RWPE2 (cell line): ENCODE data around the gene PCDHGB6.
"Not testable (repeated sequence)": the region's sequence is repeated elsewhere in the genome, so short reads cannot be mapped to it uniquely, and the experiment has no call there.

ENCODE experiments used
- ATAC-seq: fragments of 200-7000 bp; cut with Tn5 transposase; 3 replicates; pipeline ENCODE4 v1.9.1; 2021; ENCODE audit warnings: low read depth
- DNase-seq: peaks from one replicate; pipeline ENCODE4 v3.0.0-alpha.2; 2020; ENCODE audit warnings: low spot score
- H3K27ac ChIP-seq: fragments of 450-650 bp; 2 replicates; pipeline ENCODE4 v1.5.1; 2017; ENCODE audit warnings: mild to moderate bottlenecking; ENCODE audit not compliant: poor library complexity, severe bottlenecking
- H3K27me3 ChIP-seq: fragments of 250-450 bp; sonication (Bioruptor Pico); 2 replicates; pipeline ENCODE4 v1.5.1; 2021; ENCODE audit warnings: mild to moderate bottlenecking, moderate library complexity; ENCODE audit not compliant: insufficient read depth, poor library complexity, severe bottlenecking
- H3K36me3 ChIP-seq: fragments of 250-450 bp; sonication (Bioruptor Pico); 2 replicates; pipeline ENCODE4 v1.5.1; 2020; ENCODE audit warnings: low read depth, mild to moderate bottlenecking, moderate library complexity
- H3K4me1 ChIP-seq: fragments of 250-450 bp; sonication (Bioruptor Pico); 2 replicates; pipeline ENCODE4 v1.5.1; 2021; ENCODE audit warnings: mild to moderate bottlenecking, moderate library complexity; ENCODE audit not compliant: insufficient read depth, poor library complexity, severe bottlenecking
- H3K4me3 ChIP-seq: fragments of 250-450 bp; sonication (Bioruptor Pico); 2 replicates; pipeline ENCODE4 v1.5.1; 2021; ENCODE audit warnings: mild to moderate bottlenecking, moderate library complexity; ENCODE audit not compliant: severe bottlenecking
- H3K9me3 ChIP-seq: fragments of 250-450 bp; sonication (Bioruptor Pico); 2 replicates; pipeline ENCODE4 v1.5.1; 2021; ENCODE audit warnings: mild to moderate bottlenecking, moderate library complexity; ENCODE audit not compliant: severe bottlenecking
- TF ChIP-seq, protein P1 (sequence below): fragments of 450-650 bp; IDR thresholded peaks from one replicate; pipeline ENCODE4 v1.5.1; 2017; ENCODE audit warnings: mild to moderate bottlenecking, moderate library complexity; ENCODE audit not compliant: poor library complexity, severe bottlenecking

PCDHGB6 gene

DNA sequence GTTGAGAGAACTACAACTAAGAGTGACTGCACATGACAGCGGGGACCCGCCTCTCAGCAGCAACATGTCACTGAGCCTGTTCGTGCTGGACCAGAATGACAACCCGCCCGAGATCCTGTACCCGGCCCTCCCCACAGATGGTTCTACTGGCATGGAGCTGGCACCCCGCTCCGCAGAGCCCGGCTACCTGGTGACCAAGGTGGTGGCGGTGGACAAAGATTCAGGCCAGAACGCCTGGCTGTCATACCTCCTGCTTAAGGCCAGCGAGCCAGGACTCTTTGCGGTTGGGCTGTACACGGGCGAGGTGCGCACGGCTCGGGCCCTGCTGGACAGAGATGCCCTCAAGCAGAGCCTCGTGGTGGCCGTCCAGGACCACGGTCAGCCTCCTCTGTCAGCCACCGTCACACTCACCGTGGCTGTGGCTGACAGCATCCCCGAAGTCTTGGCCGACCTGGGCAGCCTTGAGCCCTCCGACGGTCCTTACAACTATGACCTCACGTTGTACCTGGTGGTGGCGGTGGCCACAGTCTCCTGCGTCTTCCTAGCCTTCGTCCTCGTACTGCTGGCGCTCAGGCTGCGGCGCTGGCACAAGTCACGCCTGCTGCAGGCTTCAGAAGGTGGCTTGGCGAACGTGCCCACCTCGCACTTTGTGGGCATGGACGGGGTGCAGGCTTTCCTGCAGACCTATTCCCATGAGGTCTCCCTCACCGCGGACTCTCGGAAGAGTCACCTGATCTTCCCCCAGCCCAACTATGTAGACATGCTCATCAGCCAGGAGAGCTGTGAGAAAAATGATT, 23.2 kb upstream of the PCDHGB6 start:
- Histone ChIP-seq H3K9me3 (peaks cover 32% of the 10 kb centered on the region), H3K4me3 (no peak overlapping the region), H3K4me1 (no peaks in the 10 kb centered on the region), H3K27me3 (peaks cover 27% of the 10 kb centered on the region), H3K36me3 (no peaks in the 10 kb centered on the region), H3K27ac (no peak overlapping the region)
- no peak for DNase-seq
- ATAC-seq, result no peak
- TF ChIP-seq, protein P1, sequence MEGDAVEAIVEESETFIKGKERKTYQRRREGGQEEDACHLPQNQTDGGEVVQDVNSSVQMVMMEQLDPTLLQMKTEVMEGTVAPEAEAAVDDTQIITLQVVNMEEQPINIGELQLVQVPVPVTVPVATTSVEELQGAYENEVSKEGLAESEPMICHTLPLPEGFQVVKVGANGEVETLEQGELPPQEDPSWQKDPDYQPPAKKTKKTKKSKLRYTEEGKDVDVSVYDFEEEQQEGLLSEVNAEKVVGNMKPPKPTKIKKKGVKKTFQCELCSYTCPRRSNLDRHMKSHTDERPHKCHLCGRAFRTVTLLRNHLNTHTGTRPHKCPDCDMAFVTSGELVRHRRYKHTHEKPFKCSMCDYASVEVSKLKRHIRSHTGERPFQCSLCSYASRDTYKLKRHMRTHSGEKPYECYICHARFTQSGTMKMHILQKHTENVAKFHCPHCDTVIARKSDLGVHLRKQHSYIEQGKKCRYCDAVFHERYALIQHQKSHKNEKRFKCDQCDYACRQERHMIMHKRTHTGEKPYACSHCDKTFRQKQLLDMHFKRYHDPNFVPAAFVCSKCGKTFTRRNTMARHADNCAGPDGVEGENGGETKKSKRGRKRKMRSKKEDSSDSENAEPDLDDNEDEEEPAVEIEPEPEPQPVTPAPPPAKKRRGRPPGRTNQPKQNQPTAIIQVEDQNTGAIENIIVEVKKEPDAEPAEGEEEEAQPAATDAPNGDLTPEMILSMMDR, result no peak

- H3K4me3 ChIP-seq, result peak within 1 kb of the TSS; percentile 26
- H3K27me3 ChIP-seq, H3K4me1 ChIP-seq, DNase-seq, H3K27ac ChIP-seq, H3K36me3 ChIP-seq: not testable (repeated sequence)
- TF ChIP-seq, protein P1, result peak; percentile 94
- peak; percentile 92 for ATAC-seq
- H3K9me3 ChIP-seq, result peaks cover 49% of the 10 kb centered on the region
These were observed 20.1 kb upstream of the PCDHGB6 start, which contains the start of gene PCDHGB4 for GRCh38 chr5:141387557-141388311. Gene PCDHGB4, plus strand, starts transcription at chr5:141387698. Its CDS starts 187 bp downstream, at chr5:141387885.

DNA sequence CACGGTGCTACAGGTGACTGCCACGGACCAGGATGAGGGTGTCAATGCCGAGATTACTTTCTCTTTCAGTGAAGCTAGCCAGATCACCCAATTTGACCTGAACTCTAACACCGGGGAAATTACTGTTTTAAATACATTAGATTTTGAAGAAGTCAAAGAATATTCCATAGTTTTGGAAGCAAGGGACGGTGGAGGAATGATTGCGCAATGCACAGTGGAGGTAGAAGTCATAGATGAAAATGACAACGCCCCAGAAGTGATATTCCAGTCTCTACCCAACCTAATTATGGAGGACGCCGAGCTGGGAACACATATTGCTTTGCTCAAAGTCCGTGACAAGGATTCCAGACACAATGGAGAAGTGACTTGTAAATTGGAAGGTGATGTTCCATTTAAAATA, 19.2 kb upstream of the PCDHGB6 start:
- Histone ChIP-seq H3K4me1 (no peaks in the 10 kb centered on the region), H3K4me3 (no peak overlapping the region), H3K36me3 (peaks cover 5% of the 10 kb centered on the region), H3K27me3 (peaks cover 2% of the 10 kb centered on the region), H3K27ac (no peak overlapping the region), H3K9me3 (peaks cover 47% of the 10 kb centered on the region)
- DNase-seq, result no peak
- TF ChIP-seq, protein P1, result no peak
- ATAC-seq, result no peak

GRCh38 chr5:141389153-141390042, 18.4 kb upstream of the PCDHGB6 start:
- Histone ChIP-seq H3K9me3 (peaks cover 48% of the 10 kb centered on the region), H3K27ac (no peak overlapping the region), H3K27me3 (no peaks in the 10 kb centered on the region), H3K36me3 (peaks cover 5% of the 10 kb centered on the region), H3K4me3 (no peak overlapping the region), H3K4me1 (no peaks in the 10 kb centered on the region)
- ATAC-seq (no peak), DNase-seq (no peak)
- TF ChIP-seq, protein P1, result no peak
